GM20000 (cell line): ENCODE measurements around the gene FKBP15.
"Not testable (repeated sequence)": the region's sequence is repeated elsewhere in the genome, so short reads cannot be mapped to it uniquely, and the experiment has no call there.

Experiments used
- DNase-seq: peaks from one replicate; pipeline ENCODE4 v3.0.0; 2012; ENCODE audit warnings: low spot score
- CTCF ChIP-seq: IDR thresholded peaks from 2 replicates; pipeline ENCODE4 v1.5.1; 2012; ENCODE audit warnings: mild to moderate bottlenecking, control low read depth; ENCODE audit errors: extremely low read depth, missing control alignments

FKBP15 gene

DNA sequence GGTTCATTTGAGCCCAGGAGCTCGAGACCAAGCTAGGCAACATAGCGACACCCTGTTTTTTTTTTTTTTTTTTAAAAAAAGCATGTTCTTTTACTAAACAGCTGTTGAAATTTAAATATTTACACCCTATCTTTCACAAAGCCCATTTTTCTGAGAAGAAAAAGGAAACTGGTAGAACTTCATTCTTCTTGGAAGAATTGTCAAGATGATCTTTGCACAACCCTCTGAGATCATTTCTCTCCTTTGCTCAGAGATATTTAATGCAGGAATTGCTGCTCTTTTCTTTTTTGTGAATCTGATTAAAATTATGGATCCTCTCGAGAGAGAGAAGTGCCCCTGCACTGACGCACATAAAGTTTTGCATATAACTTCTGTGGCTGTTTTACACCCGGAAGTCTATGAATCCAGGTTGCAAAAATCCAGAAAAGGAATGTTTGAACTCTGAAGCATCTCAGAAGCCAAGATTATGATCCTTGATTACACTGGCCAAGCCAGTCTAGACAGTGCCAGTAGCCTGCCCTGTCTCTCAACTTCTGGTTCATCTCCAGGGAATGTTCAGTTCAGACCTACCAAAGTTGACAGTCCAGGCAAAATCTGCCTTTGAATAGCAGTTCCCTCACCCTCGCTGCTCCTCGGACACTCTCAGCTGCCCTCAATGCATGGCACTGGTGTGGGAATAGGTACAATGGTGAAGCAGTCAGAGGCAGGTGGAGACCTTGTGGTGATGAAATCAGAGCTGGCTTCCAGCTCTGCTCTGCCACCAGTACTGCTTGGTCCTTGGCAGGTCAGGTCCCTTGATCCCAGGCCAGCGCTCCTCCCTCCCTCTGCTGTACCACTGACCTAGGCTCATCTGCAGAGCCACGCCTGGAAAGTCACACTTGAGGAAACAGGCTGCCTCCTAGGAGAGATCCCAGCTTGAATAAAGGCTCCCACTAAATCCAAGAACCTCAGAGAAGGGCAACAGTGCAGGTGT is 83.6 kb downstream of the FKBP15 start:
- TF ChIP-seq CTCF = no peak

DNA sequence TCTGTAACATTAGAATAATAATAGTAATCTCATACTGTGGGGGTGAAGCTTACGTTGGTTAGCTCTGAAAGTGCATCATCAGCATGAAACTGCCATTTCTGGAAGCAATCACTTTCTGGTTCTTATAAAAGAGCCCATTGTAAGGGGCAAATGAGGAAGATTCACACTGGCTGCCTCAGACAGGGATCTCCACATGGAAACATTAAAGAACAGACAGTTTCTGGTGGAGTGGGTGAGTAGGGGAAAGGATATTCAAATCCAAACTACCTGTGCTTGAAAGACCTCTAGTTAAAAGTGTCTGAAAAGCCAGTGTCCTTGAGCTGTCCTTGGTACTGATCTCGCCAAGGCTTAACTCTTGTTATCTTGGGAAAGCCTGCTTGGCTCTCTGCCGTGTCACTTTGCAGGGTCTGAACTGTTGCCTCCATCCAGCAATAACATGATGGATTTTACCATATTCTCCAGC is 89.4 kb downstream of the FKBP15 start:
- TF ChIP-seq CTCF = no peak
- DNase-seq = no peak

More for the DNA sequence above, 83.6 kb downstream of the FKBP15 start:
- DNase-seq = no peak

GRCh38 chr9:113129884-113130283 is 91.2 kb downstream of the FKBP15 start:
- TF ChIP-seq CTCF = no peak
- no peak for DNase-seq

GRCh38 chr9:113129466-113129865 is 91.6 kb downstream of the FKBP15 start:
- no peak for TF ChIP-seq CTCF

DNA sequence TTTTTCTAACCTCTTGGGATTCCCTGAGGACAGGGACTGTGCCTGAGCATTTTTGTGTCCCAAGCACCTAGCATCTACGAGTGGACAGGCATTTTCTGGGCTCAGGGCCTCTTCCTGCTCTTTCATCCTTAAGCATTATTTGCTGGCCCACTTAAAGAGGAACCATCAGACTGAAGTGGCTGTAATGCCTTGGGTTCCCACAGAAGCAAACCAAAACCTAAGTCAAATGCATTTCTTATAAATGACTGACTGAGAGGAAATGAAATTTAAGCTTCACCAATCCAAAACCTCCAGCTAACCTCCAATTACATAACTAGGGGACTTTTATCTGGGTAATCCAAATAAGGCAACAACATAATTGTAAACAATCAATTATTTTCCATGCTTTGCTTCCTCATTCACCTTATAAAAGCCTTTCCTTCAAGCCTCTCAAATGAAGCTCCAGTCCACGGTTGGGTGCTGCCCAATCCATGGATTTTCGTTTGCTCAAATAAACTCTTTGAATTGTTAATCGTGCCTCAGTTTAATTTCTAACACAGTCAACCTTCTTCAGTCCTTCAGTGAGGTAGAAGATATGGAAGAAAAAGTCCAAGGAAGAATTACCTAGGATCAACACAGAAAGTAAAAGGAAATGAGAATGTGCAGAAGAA is 95.6 kb downstream of the FKBP15 start:
- no peak for TF ChIP-seq CTCF
- no peak for DNase-seq

More at GRCh38 chr9:113129466-113129865, 91.6 kb downstream of the FKBP15 start:
- no peak for DNase-seq

- DNase-seq = not testable (repeated sequence)
Measured at GRCh38 chr9:113118829-113119228, 102.2 kb downstream of the FKBP15 start.
